SH-SY5Y (cell line): ENCODE data around the gene SLITRK2.

ENCODE experiments used
- GATA2 ChIP-seq: IDR thresholded peaks from 2 replicates; pipeline ENCODE4 v1.6.1; 2011; ENCODE audit warnings: mild to moderate bottlenecking, low read depth, low read length
- GATA3 ChIP-seq: IDR thresholded peaks from 2 replicates; pipeline ENCODE4 v1.6.1; 2011; ENCODE audit warnings: low read depth, mild to moderate bottlenecking, low read length, moderate library complexity

- TF ChIP-seq GATA2 (no peak), GATA3 (no peak)
Measured at GRCh38 chrX:145832796-145833195, 15.2 kb downstream of the SLITRK2 start.
